ENCODE results near the gene LCE1A.

The LCE1A gene, protein sequence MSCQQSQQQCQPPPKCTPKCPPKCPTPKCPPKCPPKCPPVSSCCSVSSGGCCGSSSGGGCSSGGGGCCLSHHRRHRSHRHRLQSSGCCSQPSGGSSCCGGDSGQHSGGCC

DNA sequence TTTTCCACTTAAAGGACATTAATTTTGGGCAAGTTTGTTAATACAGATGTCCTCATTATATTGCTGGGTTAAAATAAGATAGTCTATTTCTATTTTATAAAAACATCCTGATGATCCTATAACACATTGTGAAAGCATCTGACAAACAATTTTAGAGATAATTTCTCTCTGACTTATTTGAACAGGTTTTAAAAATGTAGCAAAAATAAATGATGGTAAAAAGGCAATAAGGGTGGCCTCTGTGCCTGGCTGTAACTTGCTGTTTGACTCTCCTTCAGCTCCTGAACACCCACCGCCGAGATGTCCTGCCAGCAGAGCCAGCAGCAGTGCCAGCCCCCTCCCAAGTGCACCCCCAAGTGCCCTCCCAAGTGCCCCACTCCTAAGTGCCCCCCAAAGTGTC is at the start of gene LCE1A:
Gene LCE1A (plus strand): TSS at position 301 of the 400 bp plus-strand sequence. CDS start 0 bp downstream, at position 301.
- DNase-seq (ENCODE audit: low read depth), result no peak

DNA sequence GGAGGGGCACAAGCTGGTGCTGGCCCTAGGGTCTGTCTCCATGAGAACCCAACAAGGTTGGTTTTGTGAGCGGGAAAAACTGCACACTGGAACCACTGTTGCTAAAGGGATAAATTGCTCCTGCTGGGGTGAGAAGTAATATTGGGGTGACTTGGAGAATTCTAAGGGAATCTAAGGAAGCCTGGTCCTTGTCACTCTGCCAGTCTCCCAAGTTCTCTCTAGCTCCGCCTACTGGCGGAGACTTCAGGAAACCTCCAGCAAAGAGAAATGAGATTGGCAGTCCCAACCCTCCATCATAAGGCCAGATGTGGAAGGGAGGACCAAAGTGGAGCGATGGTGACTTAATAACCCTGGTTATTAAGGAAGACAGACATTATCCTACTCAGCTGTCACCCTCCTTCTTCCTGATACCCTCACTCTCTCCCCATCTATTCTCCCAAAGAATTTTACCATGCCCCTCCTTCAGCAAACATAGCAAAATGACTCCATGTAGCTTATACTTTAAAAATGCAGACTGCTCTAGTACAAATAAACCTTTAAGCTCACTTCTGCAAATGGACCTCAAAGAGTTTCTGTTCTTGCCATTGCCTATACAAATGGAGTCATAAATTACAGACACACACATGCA is 49.6 kb upstream of the LCE1A start:
- no peak for DNase-seq (ENCODE audit: low read depth)

DNA sequence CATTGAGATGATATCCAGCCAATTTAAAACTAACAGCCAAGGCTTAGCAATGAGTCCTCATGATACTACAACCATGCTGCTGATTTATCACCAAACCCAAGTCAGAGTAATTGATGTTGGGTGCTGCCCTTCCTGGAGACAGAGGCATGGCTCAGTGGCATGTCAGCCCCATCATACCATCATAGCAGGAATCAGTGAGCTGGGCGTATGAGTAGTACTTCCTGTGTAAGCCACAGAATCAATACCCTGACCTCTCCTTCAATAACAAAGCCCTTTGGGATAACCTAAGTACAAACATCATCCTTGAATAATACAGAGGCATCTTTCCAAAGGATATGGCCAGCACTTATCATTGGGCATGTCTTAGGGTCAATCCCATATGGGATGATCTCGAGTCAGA is 44.2 kb upstream of the LCE1A start:
- DNase-seq (ENCODE audit: low read depth), result no peak

GRCh38 chr1:152786077-152786476 is 41.2 kb upstream of the LCE1A start, which contains the start of gene LCE1E:
LCE1E (plus strand) TSS chr1:152786257; CDS start chr1:152787300, 1,043 bp downstream.
- no peak for DNase-seq (ENCODE audit: low read depth)

GRCh38 chr1:152795686-152796085 is 31.6 kb upstream of the LCE1A start:
- DNase-seq (ENCODE audit: low read depth), result no peak

GRCh38 chr1:152796421-152796820 is 30.9 kb upstream of the LCE1A start, which contains the start of gene LCE1D:
LCE1D (plus strand) TSS chr1:152796721; CDS start chr1:152797795, 1,074 bp downstream.
- no peak for DNase-seq (ENCODE audit: low read depth)

DNA sequence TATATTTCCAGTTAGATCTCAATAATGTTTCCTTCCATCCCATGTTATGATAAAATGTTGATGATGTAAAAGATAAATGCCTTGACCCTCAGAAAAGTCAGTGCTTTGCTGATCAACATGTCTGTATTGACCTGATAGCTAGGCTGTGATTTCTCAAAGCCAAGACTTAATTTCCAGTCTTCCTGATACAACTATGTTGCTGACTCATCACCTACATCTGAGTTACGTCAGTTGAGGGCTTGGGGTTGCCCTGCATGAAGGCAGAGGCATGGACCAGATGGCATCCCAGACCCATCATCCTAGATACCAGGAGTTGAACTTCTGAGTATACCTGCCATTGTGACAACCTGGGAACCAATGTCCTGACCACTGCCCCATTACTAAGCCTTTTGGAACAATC is 25.9 kb upstream of the LCE1A start:
- DNase-seq (ENCODE audit: low read depth), result no peak

GRCh38 chr1:152806576-152806975 is 20.7 kb upstream of the LCE1A start, which contains the start of gene LCE1C:
LCE1C (minus strand) TSS chr1:152806651; CDS start chr1:152805478, 1,173 bp downstream.
- no peak for DNase-seq (ENCODE audit: low read depth)

- DNase-seq (ENCODE audit: low read depth), result no peak
Measured at GRCh38 chr1:152811050-152811449, 16.2 kb upstream of the LCE1A start.

DNA sequence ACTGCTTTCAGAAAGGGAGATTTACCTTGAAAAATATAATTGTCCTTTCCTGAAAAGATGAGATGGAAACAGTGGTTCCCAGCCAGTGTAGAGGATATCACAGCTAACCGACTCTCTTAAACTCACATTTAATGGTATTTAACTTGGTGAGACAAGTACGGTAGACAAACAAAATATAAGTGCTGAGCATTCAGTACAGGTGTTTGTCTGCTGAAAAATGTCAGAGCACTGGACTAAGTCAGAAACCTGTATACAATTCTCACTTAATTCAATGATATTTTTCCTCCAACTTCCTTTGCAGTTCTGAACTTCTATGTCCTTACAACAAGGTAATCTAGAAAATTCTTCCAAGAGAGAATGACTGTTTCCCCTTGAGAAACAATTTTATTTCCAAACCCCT is 15.6 kb upstream of the LCE1A start, which contains the start of gene LCE1B:
Gene LCE1B (plus strand): TSS at position 301 of the 400 bp plus-strand sequence. CDS start 476 bp downstream, outside the sequence.
- DNase-seq (ENCODE audit: low read depth), result no peak

- no peak for DNase-seq (ENCODE audit: low read depth)
Measured at GRCh38 chr1:152817309-152817708, 10.0 kb upstream of the LCE1A start.

- no peak for DNase-seq (ENCODE audit: low read depth)
Measured at GRCh38 chr1:152823294-152823693, 4.0 kb upstream of the LCE1A start.

DNA sequence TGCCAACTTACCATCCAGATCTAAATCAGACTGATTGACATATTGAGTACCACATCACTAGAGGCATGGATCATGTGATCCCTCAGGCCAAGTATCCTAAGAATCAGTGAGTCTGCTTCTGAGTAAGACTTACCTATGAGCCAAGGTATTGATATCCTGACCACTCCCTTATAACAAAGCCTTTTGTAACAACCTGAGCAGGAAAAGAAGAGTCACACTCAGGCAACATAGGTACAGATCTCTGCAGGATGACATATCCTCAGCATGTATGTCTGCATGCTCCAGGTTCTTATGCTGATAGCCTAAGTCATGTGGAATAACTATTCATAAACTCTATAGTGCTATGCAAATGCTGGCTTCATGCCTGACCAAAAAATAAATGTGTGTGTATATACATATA is 2.3 kb upstream of the LCE1A start:
- DNase-seq (ENCODE audit: low read depth), result no peak

DNA sequence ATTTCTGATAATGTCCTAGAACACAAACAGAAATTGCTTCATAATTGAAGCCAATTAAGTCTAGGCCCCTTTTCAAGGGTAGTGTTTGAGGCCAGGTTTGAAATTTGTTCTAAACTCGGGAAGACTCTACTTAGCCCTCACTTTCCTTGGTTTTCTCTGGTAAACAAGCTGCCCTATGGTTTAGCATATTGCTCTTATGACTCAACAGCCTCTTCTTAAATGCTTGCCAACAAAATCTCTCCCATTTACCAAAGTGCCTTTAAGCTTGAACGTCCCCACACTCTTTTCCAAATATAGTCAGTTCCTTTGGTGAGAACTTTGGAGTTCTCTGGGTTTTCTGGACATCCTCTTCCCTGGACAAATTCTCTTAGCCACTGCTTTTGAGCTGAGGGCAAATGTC is 9.6 kb downstream of the LCE1A start:
- DNase-seq (ENCODE audit: low read depth), result no peak

- DNase-seq (ENCODE audit: low read depth), result no peak
Measured at GRCh38 chr1:152842556-152842955, 15.3 kb downstream of the LCE1A start, which contains the start of gene LCE6A. LCE6A (plus strand) TSS chr1:152842856; CDS start chr1:152843521, 665 bp downstream.

DNA sequence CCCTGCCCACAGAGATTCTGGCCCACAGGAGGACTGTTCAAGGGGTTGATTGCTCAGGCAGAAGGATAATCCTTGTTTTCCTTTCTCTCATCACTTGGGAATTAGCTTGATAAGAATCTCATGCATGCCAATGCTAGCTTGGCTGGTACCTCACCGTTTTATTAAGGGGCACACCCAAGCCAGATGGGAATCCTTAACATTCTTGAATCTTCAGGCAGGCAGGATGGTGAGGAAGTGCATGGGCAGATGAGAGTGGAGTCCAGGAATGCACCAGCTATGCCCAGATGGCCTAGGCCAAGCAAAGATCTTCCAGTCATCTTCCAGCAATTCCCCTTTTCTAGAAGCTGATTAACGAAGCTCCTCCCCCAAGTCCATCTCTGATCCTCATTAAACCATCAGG is 28.4 kb downstream of the LCE1A start:
- DNase-seq (ENCODE audit: low read depth), result no peak

DNA sequence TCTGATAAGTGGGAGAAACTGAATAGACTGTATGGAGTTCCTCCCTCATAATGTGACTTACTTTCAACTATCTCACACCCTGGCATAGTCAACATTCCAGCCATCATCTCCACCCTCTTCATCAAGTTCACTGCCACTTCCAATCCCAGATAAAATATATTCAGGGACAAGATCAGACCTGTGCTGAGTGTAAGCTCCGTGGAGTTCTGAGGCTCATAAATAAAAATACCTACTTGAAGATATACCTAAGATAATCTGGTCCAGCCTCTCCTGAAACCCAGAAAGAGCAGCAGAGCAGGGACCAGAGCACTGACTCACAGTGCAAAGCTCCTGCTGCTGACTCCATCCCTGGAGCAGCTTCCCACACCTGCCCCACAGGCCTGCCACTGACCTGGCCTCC is 30.8 kb downstream of the LCE1A start:
- DNase-seq (ENCODE audit: low read depth), result no peak

DNA sequence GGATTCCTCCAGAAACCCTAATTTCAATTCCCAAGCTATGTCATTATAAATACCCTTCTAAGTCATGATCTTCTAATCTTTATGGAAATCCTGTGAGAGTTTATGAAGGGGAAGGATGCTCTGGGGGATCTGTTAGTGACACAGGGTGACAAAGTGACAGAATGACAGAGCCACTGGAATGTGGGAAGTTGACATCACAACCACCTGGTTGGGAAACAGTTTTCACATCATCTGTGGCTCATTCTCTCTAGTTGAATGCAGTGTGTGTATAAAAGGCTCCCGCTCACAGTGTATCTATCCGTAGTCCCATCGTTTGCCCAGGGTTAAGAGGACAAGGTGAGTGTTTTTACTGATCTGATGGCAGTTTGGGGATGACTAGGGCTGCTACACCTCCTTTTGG is 32.4 kb downstream of the LCE1A start, which contains the start of gene LCE7A:
Gene LCE7A (plus strand): TSS at position 301 of the 400 bp plus-strand sequence. CDS start 702 bp downstream, outside the sequence.
- DNase-seq (ENCODE audit: low read depth), result no peak

- DNase-seq (ENCODE audit: low read depth), result no peak
Measured at GRCh38 chr1:152860129-152860528, 32.9 kb downstream of the LCE1A start.

DNA sequence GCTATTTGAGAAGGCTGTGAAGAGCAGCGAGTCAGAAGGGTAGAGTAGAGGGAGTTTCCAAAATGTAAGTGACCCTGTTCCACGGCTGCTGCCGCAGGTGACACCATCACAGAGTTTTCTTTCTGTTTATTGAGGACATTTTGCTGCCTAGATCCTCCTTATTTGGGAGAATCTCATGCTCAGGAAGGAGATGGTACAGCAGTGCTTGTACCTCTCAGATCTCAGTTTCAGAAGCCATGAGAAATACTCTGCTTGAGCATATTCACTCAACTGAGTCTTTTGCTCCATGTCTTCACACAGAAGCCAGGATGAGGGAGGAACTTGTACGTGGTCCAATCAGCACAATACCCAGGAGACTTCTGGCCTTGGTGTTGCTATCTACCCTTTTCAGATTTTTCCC is 34.1 kb downstream of the LCE1A start:
- DNase-seq (ENCODE audit: low read depth), result no peak

GRCh38 chr1:152864443-152864842 is 37.2 kb downstream of the LCE1A start:
- no peak for DNase-seq (ENCODE audit: low read depth)

DNA sequence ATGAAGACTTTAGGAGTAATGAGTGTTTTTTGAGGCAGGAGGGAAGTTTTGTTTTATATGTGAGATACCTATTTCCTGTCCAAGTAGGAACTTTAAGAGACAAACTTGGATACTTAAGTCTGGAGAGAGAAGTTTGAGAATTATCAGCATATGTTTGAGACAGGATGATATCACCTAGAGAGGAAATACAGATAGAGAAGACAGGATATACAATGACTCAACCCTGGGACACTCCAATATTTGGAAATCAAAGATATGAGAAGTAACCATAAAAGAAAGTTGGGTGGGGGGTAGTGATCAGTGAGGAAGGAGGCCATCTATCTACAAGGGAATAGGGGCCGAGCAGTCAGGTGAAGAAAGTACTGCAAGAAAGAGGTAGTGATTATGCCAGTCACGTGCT is 39.0 kb downstream of the LCE1A start:
- DNase-seq (ENCODE audit: low read depth), result no peak

DNA sequence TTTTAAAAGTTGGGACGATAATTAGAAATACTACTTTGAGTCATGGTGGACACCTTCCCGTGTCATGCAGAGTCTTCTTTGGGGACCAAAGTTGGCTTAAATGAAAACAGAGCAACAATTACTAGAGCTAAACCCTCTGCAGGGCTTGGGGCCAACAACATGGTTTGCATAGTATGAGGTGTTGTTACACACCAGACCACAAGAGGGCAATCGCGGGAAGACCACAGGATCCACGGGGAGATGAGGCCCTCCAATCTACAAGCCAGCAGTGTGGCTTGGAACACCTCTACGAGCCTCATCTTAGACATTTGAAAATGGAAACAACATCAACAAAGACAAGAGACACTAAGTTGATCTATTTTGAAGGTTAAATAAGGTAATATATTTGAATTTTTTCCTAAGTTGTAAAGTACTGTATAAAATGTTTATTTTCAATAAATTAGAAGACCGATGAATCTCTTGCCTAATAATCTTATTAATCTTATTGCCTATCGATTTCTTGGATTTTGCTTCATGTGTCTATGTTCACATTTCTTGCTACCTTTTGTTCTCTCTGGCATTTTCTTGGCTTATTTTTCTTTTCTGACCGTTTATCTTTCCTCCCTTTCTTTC is 42.6 kb downstream of the LCE1A start:
- DNase-seq (ENCODE audit: low read depth), result peak; percentile 22
